GM12892 (cell line): Measurements from ENCODE around the gene SCAMP5. TPM values are rescaled to one million over a fixed set of nuclear protein-coding genes. Genes with fewer than 3 reads are reported as not detected.
A peak's percentile ranks its signal among the peaks of the same experiment; 100 is the strongest.

Source experiments
- DNase-seq: peaks from one replicate; pipeline ENCODE4 v3.0.0; 2011; ENCODE audit not compliant: insufficient read length
- FAIRE-seq: peaks from 2 replicates; lab custom pipeline; 2011; peaks lifted over from hg19 to GRCh38; lab: Jason Lieb, UNC
- POLR2A ChIP-seq: IDR thresholded peaks from 2 replicates; pipeline ENCODE4 v1.6.1; 2011; ENCODE audit warnings: low read depth, low read length, control low read depth
- POLR2AphosphoS5 ChIP-seq: IDR thresholded peaks from 2 replicates; pipeline ENCODE4 v1.6.1; 2011; ENCODE audit warnings: low read depth, low read length, control low read depth
- TAF1 ChIP-seq: IDR thresholded peaks from 2 replicates; pipeline ENCODE4 v1.6.1; 2011; ENCODE audit warnings: low read depth, mild to moderate bottlenecking, control low read depth, low read length, borderline replicate concordance
- polyA plus RNA-seq: library from polyadenylated mRNA; unstranded; fragments of >200 nt; gene quantifications from one replicate; pipeline ENCODE4 v1.2.1, GENCODE V29; 2012; ENCODE audit warnings: missing spikeins, inconsistent platforms; ENCODE audit not compliant: missing spikeins

Gene SCAMP5
- 4.0 TPM for polyA plus RNA-seq

GRCh38 chr15:74995182-74995778 is at the start of gene SCAMP5:
Gene SCAMP5, plus strand, starts transcription at chr15:74995563. Its CDS starts 16,277 bp downstream, at chr15:75011840.
- FAIRE-seq: peak; percentile 87
- DNase-seq: peak; percentile 95
- TF ChIP-seq POLR2AphosphoS5 (no peak), POLR2A (no peak), TAF1 (no peak)

GRCh38 chr15:74950078-74950908 is 45.1 kb upstream of the SCAMP5 start:
- DNase-seq (no peak), FAIRE-seq (peak; percentile 77)
- no peak for TF ChIP-seq POLR2A
- no peak for TF ChIP-seq POLR2AphosphoS5
- TF ChIP-seq TAF1: no peak

GRCh38 chr15:74951006-74951405 is 44.4 kb upstream of the SCAMP5 start:
- DNase-seq (no peak), FAIRE-seq (no peak)
- TF ChIP-seq POLR2A (no peak), TAF1 (no peak), POLR2AphosphoS5 (no peak)

- FAIRE-seq (no peak), DNase-seq (no peak)
- no peak for TF ChIP-seq TAF1
- no peak for TF ChIP-seq POLR2A
These were observed 40.8 kb upstream of the SCAMP5 start for GRCh38 chr15:74954515-74954914.

- no peak for DNase-seq
- no peak for FAIRE-seq
- TF ChIP-seq TAF1 (no peak), POLR2A (no peak), POLR2AphosphoS5 (no peak)
These were observed 40.3 kb upstream of the SCAMP5 start for GRCh38 chr15:74955017-74955416.

- FAIRE-seq (no peak), DNase-seq (peak; percentile 57)
- TF ChIP-seq POLR2A (no peak), TAF1 (no peak), POLR2AphosphoS5 (no peak)
These were observed 39.3 kb upstream of the SCAMP5 start for GRCh38 chr15:74955796-74956647.

- DNase-seq: peak; percentile 84
- no peak for TF ChIP-seq POLR2AphosphoS5
- TF ChIP-seq POLR2A: peak; percentile 50; the same call in 1 of the 2 replicates
- TF ChIP-seq TAF1: no peak
- peak; percentile 67 for FAIRE-seq
These were observed 38.5 kb upstream of the SCAMP5 start, which contains the start of gene RPP25 for GRCh38 chr15:74956648-74957475. Gene RPP25, minus strand, starts transcription at chr15:74956772. Its CDS starts 189 bp downstream, at chr15:74956583.

- TF ChIP-seq POLR2AphosphoS5 (no peak), POLR2A (no peak), TAF1 (no peak)
- DNase-seq (no peak), FAIRE-seq (no peak)
These were observed 37.8 kb upstream of the SCAMP5 start for GRCh38 chr15:74957476-74958035.

GRCh38 chr15:74958320-74958907 is 36.9 kb upstream of the SCAMP5 start:
- DNase-seq (no peak), FAIRE-seq (no peak)
- TF ChIP-seq POLR2AphosphoS5: no peak
- TF ChIP-seq POLR2A: no peak
- no peak for TF ChIP-seq TAF1
